ENCODE results near the gene PCSK5.
"Not testable (repeated sequence)": the region's sequence is repeated elsewhere in the genome, so short reads cannot be mapped to it uniquely, and the experiment has no call there.

PCSK5 gene

DNA sequence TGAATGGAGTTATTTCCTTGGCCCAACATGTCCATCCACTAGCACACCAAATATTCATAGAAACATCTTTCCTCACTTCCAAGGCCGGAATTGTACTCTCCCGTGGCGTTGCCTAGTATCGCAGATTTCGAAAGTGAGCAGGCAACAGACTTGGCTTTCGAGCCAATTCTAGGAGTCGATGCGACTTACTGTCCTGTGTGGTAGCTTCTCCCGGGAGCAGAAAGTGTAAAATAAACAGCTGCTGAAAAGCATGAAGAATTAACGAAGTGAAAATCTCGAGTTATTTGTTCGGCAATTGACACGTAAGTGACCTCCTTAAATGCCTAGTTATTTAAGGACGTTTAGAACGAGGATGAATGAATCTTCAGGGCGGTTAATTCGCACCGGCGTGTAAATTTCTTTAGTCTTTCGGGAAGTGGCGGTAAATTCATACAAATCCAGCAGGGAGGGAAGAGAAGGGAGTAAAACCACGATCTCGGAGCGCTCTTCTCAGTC is 449 bp upstream of the PCSK5 start:
- DNase-seq (ENCODE audit: low spot score), result peak; percentile 18

DNA sequence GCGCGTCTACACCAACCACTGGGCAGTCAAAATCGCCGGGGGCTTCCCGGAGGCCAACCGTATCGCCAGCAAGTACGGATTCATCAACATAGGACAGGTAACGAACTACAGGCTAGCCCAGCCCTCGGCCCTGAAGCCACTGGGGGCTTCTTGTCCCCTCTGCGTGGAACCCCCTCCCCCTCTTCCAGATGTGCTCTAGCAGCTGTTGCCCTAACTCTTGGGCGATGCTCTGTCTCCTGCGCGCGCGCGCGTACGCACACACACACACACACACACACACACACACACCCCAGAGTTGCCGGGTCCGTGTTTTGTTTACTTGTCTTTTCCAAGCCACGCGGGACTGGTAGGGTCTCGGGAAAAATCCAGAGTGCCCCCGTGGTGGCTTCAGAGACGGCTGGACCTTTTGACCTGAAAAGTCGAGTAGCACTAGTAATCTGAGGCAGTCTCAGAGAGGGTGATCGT is 836 bp downstream of the PCSK5 start:
- peak; percentile 18 for DNase-seq (ENCODE audit: low spot score)

DNA sequence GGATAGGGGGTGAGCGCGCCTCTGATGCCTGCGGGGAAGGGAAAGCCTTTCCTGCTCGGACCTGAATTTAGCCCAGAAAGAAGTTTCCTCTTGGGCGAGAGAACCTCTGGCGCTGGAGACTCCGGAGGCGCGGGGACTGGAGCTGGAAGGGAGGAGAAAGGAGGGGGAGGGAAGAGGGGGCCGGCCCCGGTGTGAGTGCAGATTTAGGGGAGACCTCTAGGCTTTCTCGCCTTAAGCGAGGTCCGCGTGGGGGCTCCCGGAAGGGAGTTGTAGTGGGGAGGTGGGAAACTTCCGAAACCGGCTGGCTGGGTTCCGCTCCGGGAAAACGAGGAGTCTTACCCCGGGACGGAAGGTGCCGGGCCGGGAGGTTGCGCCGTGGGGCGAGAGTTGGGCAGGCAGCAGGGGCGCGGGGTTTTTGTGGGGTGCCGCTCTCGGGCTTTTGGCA is 1.3 kb downstream of the PCSK5 start:
- no peak for DNase-seq (ENCODE audit: low spot score)

- DNase-seq (ENCODE audit: low spot score), result no peak
Measured at GRCh38 chr9:75892216-75892911, 1.9 kb downstream of the PCSK5 start.

DNA sequence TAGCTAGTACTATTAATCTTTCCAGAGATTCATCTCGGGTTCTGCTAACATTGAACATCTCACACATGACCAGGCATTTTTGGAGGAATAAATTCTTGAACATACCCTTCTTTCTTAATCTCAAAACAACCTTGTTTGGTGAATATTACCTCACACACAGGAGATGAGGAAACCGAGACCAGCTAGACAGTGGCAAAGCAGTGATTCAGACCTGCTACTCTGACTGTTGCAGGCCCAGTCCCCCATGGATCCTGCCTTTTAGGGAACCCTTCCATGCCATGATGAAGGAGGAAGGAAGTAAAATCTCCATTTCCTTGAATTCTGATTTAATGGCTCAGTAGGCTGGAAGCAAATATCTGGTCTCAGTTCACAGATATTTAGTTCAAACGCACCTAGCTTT is 2.6 kb downstream of the PCSK5 start:
- no peak for DNase-seq (ENCODE audit: low spot score)

- no peak for DNase-seq (ENCODE audit: low spot score)
Measured at GRCh38 chr9:75894566-75894965, 4.1 kb downstream of the PCSK5 start.

DNA sequence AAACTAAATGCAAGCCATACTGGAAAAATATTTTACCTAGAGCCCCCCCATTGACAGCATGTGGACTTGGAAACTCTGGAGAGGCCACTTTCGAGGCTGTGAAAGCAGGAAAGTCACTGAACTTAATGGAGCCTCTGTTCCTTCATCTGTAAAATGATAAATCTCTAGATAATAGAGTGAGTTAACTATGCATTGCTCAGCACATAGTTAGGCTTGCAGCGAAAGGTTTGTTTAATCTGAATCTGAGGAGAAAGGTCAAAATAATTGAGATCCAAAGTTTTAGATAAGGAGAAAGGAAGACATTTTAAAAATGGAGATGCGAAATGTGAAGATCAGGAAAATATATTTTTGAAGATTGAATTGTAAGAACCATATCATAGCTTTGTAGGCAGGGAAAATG is 4.6 kb downstream of the PCSK5 start:
- DNase-seq (ENCODE audit: low spot score), result no peak

DNA sequence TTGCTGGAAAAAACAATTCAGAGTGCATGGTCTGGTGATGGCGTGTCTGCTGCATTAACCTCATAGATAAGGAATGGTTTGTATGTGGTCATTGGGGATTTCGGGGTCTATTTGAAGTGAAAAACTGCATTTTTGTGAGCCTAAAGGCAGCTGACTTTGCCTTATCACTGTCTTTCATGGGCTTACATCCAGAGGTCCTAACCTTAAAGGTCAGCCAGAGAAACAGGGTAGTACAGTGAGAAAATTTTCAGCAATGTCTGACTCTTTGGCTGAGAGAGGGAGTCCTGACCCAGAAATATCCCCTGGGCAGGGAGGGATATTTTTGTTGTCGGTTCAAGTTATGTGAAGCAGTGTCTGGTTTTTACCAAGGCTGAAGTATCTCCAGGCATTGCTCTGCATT is 5.7 kb downstream of the PCSK5 start:
- DNase-seq (ENCODE audit: low spot score), result no peak

- not testable (repeated sequence) for DNase-seq (ENCODE audit: low spot score)
Measured at GRCh38 chr9:75900893-75901524, 10.5 kb downstream of the PCSK5 start.

- DNase-seq (ENCODE audit: low spot score), result no peak
Measured at GRCh38 chr9:75903785-75904360, 13.4 kb downstream of the PCSK5 start.

DNA sequence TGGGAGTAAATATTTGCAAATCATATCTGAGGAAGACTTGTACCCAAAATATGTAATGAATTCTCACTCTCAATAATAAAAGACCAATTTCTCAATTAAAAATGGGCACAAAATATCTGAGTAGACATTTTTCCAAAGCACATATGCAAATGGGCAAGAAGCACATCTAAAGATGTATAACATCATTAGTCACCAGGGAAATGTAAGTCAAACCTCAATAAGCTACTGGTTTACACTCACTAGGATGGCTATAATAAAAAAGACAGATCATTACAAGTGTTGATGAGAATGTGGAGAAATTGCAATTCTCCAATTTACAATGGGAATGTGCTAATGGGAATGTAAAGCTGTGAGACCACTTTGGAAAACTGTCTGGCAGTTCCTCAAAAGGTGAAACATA is 13.9 kb downstream of the PCSK5 start:
- DNase-seq (ENCODE audit: low spot score), result no peak

- no peak for DNase-seq (ENCODE audit: low spot score)
Measured at GRCh38 chr9:75906531-75906930, 16.1 kb downstream of the PCSK5 start.

GRCh38 chr9:75907329-75907728 is 16.9 kb downstream of the PCSK5 start:
- DNase-seq (ENCODE audit: low spot score), result no peak

DNA sequence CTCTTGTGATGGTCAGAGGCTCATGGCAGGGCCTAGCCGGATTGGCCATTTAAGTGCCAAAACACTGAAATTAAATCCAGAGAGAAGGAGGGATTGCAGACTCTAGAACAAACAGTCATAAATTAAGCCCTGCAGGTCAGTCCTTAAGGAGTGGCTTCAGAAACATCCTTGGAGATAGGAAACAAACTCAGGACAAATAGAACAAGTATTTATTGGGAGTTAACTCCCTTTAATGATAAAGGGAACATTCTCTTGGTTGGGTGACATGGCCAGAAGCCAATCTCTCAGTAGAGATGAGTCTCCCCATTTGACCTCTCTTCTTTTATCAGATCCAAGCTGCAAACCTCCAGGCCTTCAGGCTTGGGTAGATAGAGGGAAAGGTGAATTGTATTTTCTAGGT is 17.4 kb downstream of the PCSK5 start:
- DNase-seq (ENCODE audit: low spot score), result no peak

GRCh38 chr9:75909776-75910175 is 19.3 kb downstream of the PCSK5 start:
- DNase-seq (ENCODE audit: low spot score), result no peak

GRCh38 chr9:75910731-75911130 is 20.3 kb downstream of the PCSK5 start:
- DNase-seq (ENCODE audit: low spot score), result no peak

- no peak for DNase-seq (ENCODE audit: low spot score)
Measured at GRCh38 chr9:75911390-75911789, 20.9 kb downstream of the PCSK5 start.

DNA sequence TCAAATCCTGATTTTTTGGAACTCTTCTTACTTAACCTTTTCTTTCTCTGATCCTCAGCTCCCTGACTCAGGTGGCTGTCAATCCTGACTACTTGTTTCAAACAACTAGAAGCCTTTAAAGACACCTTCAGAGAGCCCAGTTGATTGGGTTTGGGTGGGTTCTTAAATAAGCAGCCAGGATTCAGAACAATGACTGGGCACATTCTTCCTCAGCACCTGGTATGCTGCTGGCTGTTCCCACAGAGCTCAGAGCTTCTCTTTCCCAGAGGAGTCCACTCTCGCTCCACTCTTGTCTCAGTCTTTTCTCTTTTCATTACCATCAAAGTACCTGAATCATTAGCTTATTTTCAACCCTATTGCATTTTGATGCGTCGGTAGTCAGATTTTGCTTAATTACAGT is 22.5 kb downstream of the PCSK5 start:
- no peak for DNase-seq (ENCODE audit: low spot score)

DNA sequence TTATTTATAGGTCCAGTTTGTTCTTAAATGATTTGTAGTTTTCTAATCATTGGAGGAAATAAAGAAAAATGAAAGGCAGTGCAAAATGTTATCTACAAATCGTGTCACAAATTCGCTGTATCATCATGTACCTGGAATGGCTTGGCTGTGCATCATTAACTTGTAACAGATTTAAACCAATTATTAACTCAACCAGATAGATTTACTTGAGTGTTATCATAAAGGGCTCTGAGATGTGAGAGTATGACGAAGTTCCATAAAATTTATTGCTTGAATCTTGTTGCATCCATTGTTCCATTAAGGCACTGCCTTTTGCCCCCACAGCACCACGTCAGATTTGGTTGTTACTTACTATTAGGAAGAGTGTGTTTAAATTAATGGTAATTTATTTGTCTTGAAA is 23.5 kb downstream of the PCSK5 start:
- DNase-seq (ENCODE audit: low spot score), result no peak

DNA sequence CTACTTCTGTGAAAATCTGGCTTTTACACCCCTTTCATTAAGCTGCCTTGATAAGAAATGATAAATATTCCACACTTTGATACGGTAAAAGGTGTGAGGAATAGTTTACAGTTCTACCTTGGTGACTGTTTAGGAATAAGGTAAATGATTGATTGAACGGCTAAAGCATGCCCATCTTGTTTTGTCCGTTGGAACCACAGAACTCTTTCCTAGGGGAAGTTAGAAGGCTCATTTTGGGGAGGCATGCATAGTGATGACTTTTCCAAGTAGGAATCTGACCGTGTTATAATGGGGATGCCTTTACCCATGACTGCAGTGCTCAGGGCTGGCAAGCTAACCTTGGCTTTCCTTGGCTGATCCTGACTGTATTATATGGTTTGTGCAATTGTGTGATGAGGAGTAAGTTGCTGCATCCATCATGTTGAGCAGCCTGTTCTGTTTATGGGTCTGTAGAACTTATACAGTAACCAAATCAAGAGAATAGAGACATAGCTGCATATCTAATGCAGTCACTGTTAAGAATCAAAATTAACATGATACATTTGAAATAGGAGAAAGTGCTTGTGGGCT is 24.5 kb downstream of the PCSK5 start:
- DNase-seq (ENCODE audit: low spot score), result no peak

DNA sequence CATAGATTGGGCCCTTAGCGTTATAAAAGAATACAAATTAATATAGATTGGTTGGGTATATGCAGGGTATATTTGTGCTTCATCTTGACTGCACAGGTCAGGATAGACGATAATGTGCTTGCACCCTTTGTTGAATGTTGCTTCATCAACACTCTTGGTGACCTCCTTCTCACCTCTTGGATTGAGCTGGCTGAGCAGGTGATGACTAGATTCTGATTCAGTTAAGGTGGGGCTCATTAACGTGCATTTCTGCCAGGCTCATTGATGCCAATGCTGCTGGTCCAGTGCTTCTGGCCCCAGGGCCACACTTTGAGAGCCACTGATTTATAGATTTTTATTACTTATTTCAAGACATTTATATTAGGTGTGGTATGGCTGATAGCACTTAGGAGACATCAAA is 27.7 kb downstream of the PCSK5 start:
- no peak for DNase-seq (ENCODE audit: low spot score)

DNA sequence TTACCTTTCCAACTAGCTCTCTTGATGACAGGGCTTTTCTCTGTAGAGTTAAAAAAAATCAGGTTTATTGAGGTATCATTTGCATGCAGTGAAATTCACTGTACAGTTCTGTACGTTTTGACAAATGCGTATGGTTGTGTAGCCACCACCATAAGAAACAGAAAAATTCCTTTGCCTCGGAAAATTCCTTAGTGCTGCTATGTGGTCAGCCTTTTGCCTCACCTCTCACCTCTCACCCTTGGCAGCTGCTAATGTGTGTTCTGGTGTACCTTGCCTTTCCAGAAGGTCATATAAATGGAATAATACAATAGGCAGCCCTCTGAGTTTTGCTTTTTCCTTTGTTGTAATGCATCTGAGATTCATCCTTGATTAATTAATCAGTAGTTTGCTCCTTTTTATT is 28.4 kb downstream of the PCSK5 start:
- no peak for DNase-seq (ENCODE audit: low spot score)
